WI38 (cell line): ENCODE measurements around the gene LTBP3.
A peak's percentile ranks its signal among the peaks of the same experiment; 100 is the strongest.

Experiments used
- H3K4me3 ChIP-seq: 2 replicates; pipeline ENCODE4 v1.5.1; 2011; ENCODE audit warnings: low read depth, mild to moderate bottlenecking, control low read depth, low read length
- CTCF ChIP-seq: IDR thresholded peaks from 2 replicates; pipeline ENCODE4 v1.5.1; 2012; ENCODE audit warnings: low read depth, mild to moderate bottlenecking, control low read depth, low read length

The LTBP3 gene

GRCh38 chr11:65562020-65562419, 3.9 kb upstream of the LTBP3 start:
- no peak overlapping the region for H3K4me3 ChIP-seq
- no peak for TF ChIP-seq CTCF

- no peak overlapping the region for H3K4me3 ChIP-seq
- no peak for TF ChIP-seq CTCF
Observed at GRCh38 chr11:65560555-65561418, 2.6 kb upstream of the LTBP3 start.

DNA sequence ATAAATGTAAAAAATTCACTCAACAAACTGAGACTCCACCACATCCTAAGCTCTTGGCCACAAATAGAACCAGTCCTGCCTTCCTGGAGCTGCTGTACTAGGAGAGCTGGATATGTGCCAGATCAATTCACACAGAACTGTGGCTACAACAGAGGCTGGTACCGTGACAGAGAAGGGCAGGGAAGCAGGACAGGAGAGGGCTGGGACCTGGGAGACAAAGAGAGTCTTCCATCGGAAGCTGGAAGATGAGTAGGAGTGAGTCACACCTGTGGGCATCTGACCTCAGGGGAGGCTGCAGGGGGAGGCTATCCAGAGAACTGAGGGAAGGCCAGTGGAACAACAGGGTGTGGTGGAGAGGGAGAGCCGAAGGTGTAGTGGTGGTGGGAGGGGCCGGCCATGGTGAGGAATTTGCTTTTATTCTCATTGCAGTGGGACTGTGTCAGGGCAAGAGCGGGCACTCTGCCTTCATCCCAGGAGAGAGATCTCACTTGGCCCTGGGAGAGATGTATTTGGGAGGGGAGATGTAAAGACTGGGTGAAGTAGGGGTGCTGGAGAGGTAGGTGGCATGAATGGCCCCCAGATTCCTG, 1.9 kb upstream of the LTBP3 start:
- H3K4me3 ChIP-seq: no peak overlapping the region

GRCh38 chr11:65559535-65559934, 1.4 kb upstream of the LTBP3 start:
- TF ChIP-seq CTCF: no peak

More for the DNA sequence above, 1.9 kb upstream of the LTBP3 start:
- no peak for TF ChIP-seq CTCF

DNA sequence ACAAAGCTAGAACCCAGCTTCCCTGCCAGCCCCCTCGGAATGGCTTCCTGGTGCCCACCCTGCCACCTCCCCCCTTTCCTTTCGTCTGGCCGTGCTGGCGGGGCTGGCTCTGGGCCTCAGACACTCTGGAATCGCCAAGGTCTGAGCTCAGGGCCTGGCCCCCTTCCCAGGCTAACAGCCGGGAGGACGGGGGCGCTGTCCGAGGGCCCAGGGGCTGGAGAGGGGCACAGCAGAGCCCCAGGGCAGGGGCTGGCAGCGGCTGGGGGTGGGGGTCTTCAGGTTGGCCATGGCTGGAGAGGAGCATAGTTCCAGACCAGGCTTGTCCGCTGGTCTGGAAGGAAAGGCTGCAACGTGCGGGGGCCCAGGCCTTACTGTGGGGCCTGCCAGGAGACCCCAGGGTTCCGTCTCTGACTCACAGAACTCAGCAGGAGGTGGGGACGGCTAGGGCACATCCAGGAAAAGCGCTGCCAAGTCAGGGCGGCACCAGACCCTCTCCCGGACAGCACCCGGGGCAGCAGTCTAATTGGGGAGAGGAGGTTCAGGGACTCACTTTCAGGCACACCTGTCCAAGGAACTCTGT, 861 bp upstream of the LTBP3 start:
- no peak for TF ChIP-seq CTCF
- H3K4me3 ChIP-seq: 0 out of 2 replicates have a peak overlapping the region, but pooled peaks have one; percentile 27

More at GRCh38 chr11:65559535-65559934, 1.4 kb upstream of the LTBP3 start:
- H3K4me3 ChIP-seq: no peak overlapping the region

DNA sequence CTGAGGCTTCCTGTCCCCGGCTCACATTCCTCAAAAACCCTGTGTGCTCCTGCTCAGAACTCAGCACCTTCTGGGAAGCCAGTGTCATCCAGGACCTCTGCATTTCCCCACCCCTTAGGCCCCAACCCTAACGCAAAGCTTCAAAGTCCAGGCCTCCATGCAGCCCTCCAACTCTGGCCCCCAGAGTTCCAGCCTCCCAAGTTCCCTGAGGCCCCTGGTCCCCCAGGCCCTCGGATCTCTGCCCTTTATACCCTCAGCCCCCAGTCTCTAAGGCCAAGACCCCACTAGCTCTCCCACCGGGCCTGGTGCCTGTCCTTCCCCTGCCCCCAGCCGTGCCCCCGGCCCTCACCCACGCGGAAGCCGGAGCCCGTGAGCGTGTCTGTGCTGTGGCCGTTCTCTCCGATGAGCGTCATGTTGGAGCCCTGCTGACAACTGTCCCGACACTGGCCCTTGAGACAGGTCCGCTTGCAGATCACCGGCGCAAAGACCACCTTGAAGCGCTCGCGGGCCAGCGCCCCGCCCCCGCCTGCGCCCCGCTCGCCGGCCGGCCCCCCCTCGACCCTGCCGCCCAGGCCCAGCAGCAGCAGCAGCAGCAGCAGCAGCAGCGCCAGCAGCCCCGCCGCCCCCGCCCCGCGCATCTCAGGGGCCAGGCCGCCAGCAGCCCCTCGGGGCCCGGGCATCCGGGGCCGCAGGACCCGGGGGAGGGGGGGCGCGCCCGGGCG, 718 bp downstream of the LTBP3 start:
- peak overlapping the region; percentile 64 for H3K4me3 ChIP-seq
- no peak for TF ChIP-seq CTCF
